DOHH2 (cell line): ENCODE results near the gene ING2.
A peak's percentile ranks its signal among the peaks of the same experiment; 100 is the strongest.

Source experiments
- H3F3A ChIP-seq: fragments of 200-600 bp; sonication (generic), shearing (Covaris generic); 2 replicates; pipeline ENCODE4 v1.6.0; 2016; ENCODE audit warnings: antibody characterized with exemption, mild to moderate bottlenecking; ENCODE audit not compliant: control insufficient read depth, insufficient read depth
- H3K27ac ChIP-seq: fragments of 200-600 bp; sonication (generic); 2 replicates; pipeline ENCODE4 v1.5.1; 2014; ENCODE audit warnings: low read depth, mild to moderate bottlenecking, low read length, moderate library complexity
- H3K27me3 ChIP-seq: fragments of 200-600 bp; sonication (generic); 2 replicates; pipeline ENCODE4 v1.6.1; 2014; ENCODE audit warnings: mild to moderate bottlenecking, low read length, mixed read lengths; ENCODE audit not compliant: control insufficient read depth
- H3K36me3 ChIP-seq: fragments of 200-600 bp; sonication (generic); 2 replicates; pipeline ENCODE4 v1.6.1; 2014; ENCODE audit warnings: mild to moderate bottlenecking, low read length, moderate library complexity, mixed read lengths; ENCODE audit not compliant: control insufficient read depth
- H3K4me1 ChIP-seq: fragments of 200-600 bp; sonication (generic); 2 replicates; pipeline ENCODE4 v1.6.1; 2014; ENCODE audit warnings: mild to moderate bottlenecking, low read length, mixed read lengths; ENCODE audit not compliant: control insufficient read depth
- H3K4me2 ChIP-seq: fragments of 200-600 bp; sonication (generic); 2 replicates; pipeline ENCODE4 v1.6.0; 2014; ENCODE audit warnings: mild to moderate bottlenecking, low read length, moderate library complexity
- H3K4me3 ChIP-seq: fragments of 200-600 bp; sonication (generic); 2 replicates; pipeline ENCODE4 v1.5.1; 2014; ENCODE audit warnings: mild to moderate bottlenecking, low read length, mixed read lengths
- H3K79me2 ChIP-seq: fragments of 200-600 bp; sonication (generic); 2 replicates; pipeline ENCODE4 v1.6.1; 2014; ENCODE audit warnings: mild to moderate bottlenecking, low read length, mixed read lengths; ENCODE audit not compliant: control insufficient read depth
- H3K9me2 ChIP-seq: fragments of 200-600 bp; sonication (generic); replicated peaks from 2 replicates; pipeline ENCODE4 v1.6.1; 2014; ENCODE audit warnings: mild to moderate bottlenecking, low read length, mixed read lengths; ENCODE audit not compliant: control insufficient read depth
- H3K9me3 ChIP-seq: fragments of 200-600 bp; sonication (generic); 2 replicates; pipeline ENCODE4 v1.6.1; 2014; ENCODE audit warnings: antibody characterized with exemption, low read length, mixed read lengths; ENCODE audit not compliant: control insufficient read depth, insufficient read depth
- H4K20me1 ChIP-seq: fragments of 200-600 bp; sonication (generic); 2 replicates; pipeline ENCODE4 v1.6.0; 2014; ENCODE audit warnings: low read depth, mild to moderate bottlenecking, antibody characterized with exemption, low read length, moderate library complexity; ENCODE audit not compliant: control insufficient read depth, insufficient read depth
- CTCF ChIP-seq: fragments of 200-600 bp; sonication (generic); IDR thresholded peaks from one replicate; pipeline ENCODE4 v1.5.1; 2014; ENCODE audit warnings: antibody characterized with exemption, mild to moderate bottlenecking, low read depth, low read length; ENCODE audit not compliant: poor library complexity, severe bottlenecking
- EZH2phosphoT487 ChIP-seq: fragments of 200-600 bp; sonication (generic); IDR thresholded peaks from 2 replicates; pipeline ENCODE4 v1.6.1; 2017; ENCODE audit warnings: borderline replicate concordance, mild to moderate bottlenecking, antibody characterized with exemption, low read length, moderate library complexity, mixed read lengths

Gene ING2

GRCh38 chr4:183503497-183504063 lies 1.3 kb upstream of the ING2 start:
- H3K27ac ChIP-seq, result peak overlapping the region; percentile 83
- H3K4me2 ChIP-seq, result peak overlapping the region; percentile 78
- peaks cover 11% of the 10 kb centered on the region for H4K20me1 ChIP-seq
- peaks cover 8% of the 10 kb centered on the region; the same call in 1 of the 2 replicates for H3K36me3 ChIP-seq
- TF ChIP-seq CTCF, result no peak
- TF ChIP-seq EZH2phosphoT487, result no peak
- no peaks in the 10 kb centered on the region for H3K27me3 ChIP-seq
- H3K9me2 ChIP-seq, result no peaks in the 10 kb centered on the region
- no peaks in the 10 kb centered on the region for H3K9me3 ChIP-seq
- H3F3A ChIP-seq, result peaks cover 7% of the 10 kb centered on the region; the same call in 1 of the 2 replicates
- peaks cover 19% of the 10 kb centered on the region for H3K4me1 ChIP-seq
- peaks cover 62% of the 10 kb centered on the region for H3K79me2 ChIP-seq
- peak overlapping the region; percentile 90 for H3K4me3 ChIP-seq

- Histone ChIP-seq H3K36me3 (peaks cover 8% of the 10 kb centered on the region; the same call in 1 of the 2 replicates), H3K9me3 (no peaks in the 10 kb centered on the region), H3K4me3 (peak overlapping the region; percentile 90), H3K27me3 (no peaks in the 10 kb centered on the region), H3K27ac (peak overlapping the region; percentile 83), H3K9me2 (no peaks in the 10 kb centered on the region), H3K4me2 (peak overlapping the region; percentile 94), H4K20me1 (peaks cover 14% of the 10 kb centered on the region), H3F3A (peaks cover 7% of the 10 kb centered on the region; the same call in 1 of the 2 replicates), H3K4me1 (peaks cover 19% of the 10 kb centered on the region), H3K79me2 (peaks cover 69% of the 10 kb centered on the region)
- TF ChIP-seq CTCF (no peak), EZH2phosphoT487 (no peak)
Measured at GRCh38 chr4:183504064-183504929, 561 bp upstream of the ING2 start.

- Histone ChIP-seq H3K4me1 (peaks cover 19% of the 10 kb centered on the region), H3K4me3 (peak overlapping the region; percentile 90), H3F3A (peaks cover 5% of the 10 kb centered on the region; the same call in 1 of the 2 replicates), H3K27ac (peak overlapping the region; percentile 83), H3K4me2 (peak overlapping the region; percentile 94), H3K36me3 (peaks cover 17% of the 10 kb centered on the region), H4K20me1 (peaks cover 16% of the 10 kb centered on the region), H3K79me2 (peaks cover 69% of the 10 kb centered on the region), H3K27me3 (no peaks in the 10 kb centered on the region), H3K9me2 (no peaks in the 10 kb centered on the region), H3K9me3 (no peaks in the 10 kb centered on the region)
- TF ChIP-seq CTCF, result no peak
- no peak for TF ChIP-seq EZH2phosphoT487
Measured at GRCh38 chr4:183505611-183506388, 942 bp downstream of the ING2 start.
